HG03064 (cell line): ENCODE results near the gene C4B.
"Not testable (repeated sequence)": the region's sequence is repeated elsewhere in the genome, so short reads cannot be mapped to it uniquely, and the experiment has no call there.

Experiments used
- ATAC-seq: cut with Tn5 transposase; IDR thresholded peaks from one replicate; pipeline ENCODE4 v1.9.1; 2021; ENCODE audit warnings: low read depth; ENCODE audit not compliant: unreplicated experiment

Gene C4B

DNA sequence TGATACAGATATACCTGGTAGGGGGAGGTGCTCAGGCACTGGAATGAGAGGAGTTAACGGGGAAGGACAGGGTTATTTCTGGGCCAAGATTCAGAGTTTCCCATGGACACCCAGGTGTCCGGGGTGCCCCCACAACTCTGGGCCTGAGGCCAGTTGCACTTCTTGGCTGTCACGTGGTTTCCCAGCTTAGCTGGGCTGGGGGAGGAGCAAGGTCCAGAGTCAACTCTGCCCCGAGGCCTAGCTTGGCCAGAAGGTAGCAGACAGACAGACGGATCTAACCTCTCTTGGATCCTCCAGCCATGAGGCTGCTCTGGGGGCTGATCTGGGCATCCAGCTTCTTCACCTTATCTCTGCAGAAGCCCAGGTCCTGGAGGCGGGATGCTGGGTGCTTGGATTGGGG is at the start of gene C4B:
TSS of gene C4B (plus strand) at position 249 of the 400 bp plus-strand sequence. CDS start at position 300, 51 bp downstream.
- ATAC-seq, result not testable (repeated sequence)

DNA sequence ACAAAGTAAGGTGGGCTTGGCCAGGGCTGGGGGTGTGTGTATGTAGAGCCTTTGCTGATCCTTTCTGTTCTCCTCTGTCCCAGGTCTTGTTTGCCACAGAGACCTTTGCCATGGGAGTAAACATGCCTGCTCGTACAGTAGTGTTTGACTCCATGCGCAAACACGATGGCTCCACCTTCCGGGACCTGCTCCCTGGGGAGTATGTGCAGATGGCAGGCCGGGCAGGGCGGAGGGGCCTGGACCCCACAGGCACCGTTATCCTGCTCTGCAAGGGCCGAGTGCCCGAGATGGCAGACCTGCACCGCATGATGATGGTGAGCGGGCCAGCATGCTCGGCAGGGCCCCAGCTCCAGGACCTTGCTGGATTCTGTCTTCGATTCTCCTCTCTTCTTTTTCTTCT is 48.9 kb upstream of the C4B start:
- no peak for ATAC-seq

DNA sequence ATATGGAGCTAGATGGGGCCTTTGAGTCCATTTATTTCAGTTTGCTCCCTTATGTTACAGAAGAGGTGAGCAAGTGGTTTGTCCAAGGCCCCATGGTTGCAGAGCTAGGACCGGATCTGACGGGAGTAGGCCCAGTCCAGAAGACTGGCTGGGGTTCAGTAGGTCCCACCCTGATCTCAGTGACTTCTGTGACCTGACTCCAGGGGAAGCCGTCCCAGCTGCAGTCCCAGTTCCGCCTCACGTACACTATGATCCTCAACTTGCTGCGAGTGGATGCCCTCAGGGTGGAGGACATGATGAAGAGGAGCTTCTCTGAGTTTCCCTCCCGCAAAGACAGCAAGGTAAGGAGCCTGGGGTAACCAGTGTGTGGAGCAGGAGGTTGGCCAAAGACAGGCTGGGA is 48.1 kb upstream of the C4B start:
- no peak for ATAC-seq

DNA sequence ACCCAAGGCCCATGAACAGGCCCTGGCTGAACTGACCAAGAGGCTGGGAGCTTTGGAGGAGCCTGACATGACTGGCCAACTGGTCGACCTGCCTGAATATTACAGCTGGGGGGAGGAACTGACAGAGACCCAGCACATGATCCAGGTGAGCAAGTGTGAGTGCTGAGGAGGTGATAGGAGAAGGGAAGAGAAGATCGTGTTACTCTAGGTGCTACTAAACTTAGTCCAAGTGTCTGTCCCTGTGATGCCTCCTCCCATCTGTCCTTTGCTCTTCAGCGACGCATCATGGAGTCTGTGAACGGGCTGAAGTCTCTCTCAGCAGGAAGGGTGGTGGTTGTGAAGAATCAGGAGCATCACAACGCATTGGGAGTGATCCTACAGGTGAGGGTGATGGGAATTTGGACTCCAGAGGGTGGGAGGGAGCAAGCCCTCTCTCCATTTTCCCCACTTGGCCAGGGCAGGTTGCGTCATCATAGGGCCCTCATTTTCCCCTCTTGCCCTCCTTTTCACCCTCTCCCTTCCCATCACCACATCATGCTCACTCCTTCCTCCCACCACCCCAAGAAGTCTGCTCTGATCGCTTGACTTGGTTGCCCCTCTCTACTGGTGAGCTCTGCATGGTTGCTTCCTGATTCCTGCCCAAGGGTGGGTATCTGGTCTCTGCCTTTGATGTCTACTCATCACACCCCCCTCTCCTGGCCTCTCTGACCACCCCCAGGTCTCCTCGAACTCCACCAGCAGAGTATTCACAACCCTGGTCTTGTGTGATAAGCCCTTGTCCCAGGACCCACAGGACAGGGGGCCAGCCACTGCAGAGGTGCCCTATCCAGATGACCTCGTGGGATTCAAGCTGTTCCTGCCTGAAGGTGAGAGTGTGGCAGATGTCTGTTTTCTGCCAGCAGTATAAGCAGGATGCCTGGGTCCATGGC is 47.3 kb upstream of the C4B start:
- no peak for ATAC-seq

DNA sequence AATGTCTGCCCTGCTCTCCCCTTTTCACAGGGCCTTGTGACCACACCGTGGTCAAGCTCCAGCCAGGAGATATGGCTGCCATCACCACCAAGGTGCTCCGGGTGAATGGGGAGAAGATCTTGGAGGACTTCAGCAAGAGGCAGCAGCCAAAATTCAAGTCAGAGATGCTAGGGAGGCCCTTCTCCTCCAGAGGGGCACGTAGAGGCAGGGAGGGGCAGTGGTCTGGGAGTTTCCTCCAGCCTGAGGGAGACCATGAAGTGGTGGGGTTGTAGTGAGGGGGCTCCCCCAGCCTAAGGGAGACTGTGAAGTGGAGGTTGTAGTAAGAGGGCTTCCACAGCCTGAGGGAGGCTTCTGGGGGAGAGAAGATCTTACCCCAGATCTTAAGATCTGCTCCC is 46.7 kb upstream of the C4B start:
- ATAC-seq, result no peak

DNA sequence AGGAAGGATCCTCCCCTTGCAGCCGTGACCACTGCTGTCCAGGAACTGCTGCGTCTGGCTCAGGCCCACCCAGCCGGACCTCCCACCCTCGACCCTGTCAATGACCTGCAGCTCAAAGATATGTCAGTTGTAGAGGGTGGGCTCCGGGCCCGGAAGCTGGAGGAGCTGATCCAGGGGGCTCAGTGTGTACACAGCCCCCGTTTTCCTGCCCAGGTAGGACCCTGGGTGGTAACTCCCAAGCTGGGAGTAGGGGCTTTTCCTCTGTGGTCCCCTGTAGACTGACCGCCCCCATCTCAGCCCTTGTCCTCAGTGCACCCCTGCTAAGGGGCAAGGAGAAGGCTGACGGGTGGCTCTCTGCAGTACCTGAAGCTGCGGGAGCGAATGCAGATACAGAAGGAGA is 46.3 kb upstream of the C4B start:
- ATAC-seq, result no peak

DNA sequence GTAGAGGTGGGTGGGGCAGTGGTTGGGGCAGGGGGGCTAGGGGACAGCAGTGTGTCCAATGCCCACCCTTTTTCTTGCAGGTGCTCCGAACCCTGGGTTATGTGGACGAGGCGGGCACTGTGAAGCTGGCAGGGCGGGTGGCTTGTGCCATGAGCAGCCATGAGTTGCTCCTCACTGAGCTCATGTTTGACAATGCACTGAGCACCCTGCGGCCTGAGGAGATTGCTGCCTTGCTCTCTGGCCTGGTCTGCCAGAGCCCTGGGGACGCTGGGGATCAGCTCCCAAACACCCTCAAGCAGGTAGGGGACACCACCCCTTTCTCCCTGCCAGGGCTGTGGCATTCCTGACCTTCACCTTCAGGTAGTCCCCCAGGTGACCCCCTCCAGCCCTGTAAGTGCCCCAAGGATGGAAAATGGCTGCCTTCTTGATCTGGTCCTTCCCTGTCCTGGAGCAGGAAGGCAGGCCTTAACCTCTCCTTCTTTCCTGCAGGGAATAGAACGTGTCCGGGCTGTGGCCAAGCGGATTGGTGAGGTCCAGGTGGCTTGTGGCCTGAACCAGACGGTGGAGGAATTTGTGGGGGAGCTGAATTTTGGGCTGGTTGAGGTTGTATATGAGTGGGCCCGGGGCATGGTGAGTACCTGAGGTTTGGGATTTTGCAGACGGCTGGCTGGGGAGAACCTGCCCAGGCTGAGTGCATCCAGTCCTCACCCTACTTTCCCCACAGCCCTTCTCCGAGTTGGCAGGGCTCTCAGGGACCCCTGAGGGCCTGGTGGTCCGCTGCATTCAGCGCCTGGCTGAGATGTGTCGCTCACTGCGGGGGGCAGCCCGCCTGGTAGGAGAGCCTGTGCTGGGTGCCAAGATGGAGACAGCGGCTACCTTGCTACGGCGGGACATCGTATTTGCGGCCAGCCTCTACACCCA is 45.5 kb upstream of the C4B start:
- ATAC-seq, result no peak

DNA sequence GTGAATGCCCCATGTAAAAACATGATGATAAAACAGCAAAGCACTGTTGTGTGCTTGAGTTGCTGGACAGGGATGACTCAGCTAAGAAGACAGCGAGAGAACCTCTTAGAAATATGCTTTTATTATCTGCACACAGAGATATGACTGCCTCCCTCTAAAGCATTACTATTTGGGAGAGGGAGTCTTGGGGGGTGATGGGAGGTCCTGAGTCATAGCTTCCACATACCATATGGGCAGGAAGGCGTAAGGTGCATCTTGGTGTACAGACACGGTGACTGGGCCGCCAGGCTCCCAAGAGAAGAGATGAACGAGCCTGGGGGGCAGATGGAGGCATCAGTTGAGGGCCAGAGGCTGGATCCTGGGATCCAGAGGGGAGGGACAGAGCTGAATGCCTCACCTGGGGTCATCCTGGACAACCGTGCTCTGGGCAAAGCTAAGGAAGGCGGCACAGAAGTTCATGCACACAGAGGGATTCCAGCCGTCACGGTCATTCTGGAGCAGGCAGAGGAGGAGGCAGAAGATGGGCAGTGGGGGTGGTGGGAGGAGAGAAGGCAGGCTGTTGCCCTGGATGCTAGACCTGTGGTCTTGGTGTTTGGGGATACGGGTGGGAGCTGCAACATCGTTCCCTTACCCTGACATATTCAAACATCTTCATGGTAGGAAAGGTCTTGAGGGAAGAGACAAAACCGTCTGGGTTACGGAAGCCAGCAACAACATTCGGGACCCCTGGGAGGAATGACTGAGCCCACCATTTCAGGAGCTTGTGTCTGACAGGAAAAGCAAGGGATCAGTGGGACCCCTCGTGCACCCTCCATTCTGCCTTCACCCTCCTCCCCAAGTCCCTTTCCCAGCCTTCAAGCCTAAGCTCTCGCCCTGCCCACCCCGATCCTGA is 44.6 kb upstream of the C4B start:
- no peak for ATAC-seq

DNA sequence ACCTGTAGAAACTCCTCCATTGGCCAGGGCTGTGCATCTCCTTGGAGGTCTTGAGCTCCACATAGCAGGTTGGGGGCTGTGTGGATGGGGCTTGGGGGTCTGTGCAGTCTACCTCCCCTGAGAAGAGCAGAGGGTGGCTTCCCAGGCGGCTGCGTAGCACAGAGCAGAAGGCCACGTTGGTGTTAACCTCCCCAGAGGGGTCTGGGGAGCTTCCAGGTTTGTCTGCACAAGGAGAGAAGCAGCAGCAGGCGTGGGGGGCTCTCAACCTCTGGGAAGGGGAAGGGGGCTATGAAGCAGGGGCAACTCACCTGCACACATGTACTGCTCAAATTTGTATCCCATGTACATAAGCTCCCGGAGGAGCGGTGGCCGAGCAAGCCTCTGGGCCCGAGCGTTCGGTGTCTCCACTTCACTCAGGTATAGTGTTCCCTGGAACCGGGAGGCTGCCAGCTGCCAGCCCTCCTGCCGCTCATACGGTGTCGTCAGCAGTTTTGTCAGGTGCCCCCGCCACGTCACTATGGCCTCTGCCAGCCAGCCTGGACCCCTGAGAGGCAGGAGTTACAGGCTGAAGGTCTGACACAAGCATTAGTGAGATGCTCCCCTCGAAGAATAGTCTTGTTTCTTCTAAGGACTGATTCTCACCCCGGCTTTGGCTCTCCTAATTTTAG is 43.9 kb upstream of the C4B start:
- no peak for ATAC-seq

DNA sequence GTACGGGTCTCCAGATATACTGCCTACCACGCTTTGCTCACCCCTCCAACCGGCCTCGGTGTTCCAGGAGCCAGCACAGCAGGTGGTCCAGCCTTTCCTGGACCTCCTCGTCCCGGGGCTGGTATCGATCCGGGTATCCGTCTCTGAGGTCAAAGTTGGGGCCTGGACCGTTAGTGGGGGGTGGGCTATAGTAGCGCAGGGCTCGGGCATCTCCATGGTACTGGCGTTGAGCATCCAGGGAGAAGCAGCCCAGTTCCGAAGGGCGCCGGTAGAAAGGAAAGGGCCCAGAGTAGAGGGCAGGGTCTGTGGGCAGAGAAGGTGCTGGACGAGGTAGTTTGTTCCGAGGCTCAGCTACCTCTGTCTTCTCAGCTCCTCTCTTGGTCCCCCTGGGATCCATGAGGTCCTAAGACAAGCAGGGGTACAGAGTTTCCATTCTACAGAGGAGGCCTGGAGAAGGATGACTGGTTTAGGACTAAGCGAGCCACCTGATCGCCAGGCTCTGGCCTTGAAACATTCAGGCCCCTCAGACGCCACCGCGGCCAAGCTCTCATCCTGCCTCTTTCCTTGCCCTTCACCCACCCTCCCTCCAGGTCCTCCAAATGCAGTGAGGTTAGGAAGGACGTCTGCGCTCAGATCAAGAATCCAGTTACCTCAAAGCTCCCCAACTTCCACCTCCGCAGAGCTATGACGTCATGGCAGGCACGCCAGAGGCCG is 43.2 kb upstream of the C4B start:
- ATAC-seq, result no peak

DNA sequence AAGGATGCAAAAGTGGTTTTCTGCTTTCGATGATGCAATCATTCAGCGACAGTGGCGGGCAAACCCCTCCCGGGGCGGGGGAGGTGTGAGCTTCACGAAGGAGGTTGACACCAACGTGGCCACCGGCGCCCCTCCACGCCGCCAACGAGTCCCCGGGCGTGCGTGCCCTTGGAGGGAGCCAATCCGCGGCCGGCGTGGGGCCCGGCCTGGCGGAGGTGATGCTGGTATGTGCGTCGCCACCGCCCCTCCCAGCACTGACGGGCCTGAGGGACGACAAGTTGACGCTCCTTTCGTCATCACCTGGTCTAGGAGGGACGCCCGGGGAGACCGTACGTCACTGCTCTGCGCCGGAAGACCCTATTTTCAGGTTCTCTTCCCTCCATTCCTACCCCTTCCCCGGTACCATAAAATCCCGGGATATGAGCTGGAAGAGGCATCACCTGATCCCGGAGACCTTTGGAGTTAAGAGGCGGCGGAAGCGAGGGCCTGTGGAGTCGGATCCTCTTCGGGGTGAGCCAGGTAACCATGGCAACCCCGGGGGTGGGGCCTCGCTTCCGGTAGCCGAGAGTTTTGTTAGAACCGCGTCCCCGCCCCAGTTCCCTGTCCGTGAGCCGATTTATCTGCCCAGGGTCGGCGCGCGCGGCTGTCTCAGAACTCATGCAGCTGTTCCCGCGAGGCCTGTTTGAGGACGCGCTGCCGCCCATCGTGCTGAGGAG is 42.4 kb upstream of the C4B start, which contains the start of gene DXO:
TSS of gene DXO (minus strand) at position 146 of the 716 bp plus-strand sequence. CDS start 463 bp downstream, outside the sequence.
- ATAC-seq, result peak; percentile 77

DNA sequence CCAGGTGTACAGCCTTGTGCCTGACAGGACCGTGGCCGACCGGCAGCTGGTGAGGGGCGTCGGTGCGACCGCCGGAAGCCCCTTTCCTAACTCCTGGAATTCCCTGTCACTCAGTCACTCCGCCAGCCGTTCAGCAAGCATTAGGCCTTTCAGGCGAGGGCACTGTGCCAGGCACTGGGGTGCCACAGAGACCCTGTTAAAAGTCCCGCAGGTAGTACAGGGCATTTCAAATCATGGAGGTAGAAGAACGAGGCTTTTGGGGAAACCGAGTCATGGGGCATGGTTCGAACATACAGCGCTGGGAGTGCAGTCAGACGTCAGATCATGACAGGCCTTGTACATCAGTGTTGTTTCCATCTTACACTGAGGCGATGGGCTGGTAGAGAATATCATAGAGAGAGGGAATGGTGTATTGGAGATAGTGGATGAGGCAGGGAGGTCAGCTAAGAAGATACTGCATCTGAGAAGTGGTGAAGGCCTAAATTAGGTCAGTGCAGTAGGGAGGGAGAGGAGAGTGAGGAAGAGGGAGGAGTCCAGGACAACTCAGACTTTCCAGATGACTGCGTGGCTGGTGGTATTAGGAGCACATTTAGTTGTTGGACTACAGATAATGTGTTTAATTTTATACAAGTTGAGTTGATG is 41.8 kb upstream of the C4B start:
- ATAC-seq, result no peak

DNA sequence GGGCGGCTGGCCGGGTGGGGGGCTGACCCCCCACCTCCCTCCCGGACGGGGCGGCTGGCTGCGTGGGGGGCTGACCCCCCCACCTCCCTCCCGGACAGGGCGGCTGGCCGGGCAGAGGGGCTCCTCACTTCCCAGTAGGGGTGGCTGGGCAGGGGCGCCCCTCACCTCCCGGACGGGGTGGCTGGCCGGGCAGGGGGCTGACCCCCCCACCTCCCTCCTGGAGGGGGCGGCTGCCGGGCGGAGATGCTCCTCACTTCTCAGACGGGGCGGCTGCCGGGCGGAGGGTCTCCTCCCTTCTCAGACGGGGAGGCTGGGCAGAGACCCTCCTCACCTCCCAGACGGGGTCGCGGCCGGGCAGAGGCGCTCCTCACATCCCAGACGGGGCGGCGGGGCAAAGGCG is 38.5 kb upstream of the C4B start:
- not testable (repeated sequence) for ATAC-seq

DNA sequence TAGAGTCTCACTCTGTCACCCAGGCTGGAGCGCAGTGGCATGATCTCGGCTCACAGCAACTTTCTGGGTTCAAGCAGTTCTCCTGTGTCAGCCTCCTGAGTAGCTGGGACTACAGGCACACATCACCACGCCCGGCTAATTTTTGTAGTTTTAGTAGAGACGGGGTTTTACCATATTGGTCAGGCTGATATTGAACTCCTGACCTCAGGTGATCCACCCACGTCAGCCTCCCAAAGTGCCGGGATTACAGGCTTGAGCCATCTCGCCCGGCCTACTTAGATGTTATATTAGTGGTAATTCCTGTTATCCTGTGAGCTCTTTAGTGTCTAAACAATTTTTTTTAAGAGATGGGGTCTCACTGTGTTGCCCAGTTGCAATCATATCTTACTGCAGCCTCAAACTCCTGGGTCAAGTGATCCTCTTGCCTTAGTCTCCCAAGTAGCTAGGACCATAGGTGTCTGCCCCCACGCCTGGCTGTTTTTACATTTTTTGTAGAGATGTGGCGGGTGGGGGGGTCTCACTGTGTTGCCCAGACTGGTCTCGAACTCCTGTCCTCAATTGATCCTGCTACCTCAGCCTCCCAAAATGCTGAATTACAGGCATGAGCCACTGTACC is 36.7 kb upstream of the C4B start:
- ATAC-seq, result no peak

DNA sequence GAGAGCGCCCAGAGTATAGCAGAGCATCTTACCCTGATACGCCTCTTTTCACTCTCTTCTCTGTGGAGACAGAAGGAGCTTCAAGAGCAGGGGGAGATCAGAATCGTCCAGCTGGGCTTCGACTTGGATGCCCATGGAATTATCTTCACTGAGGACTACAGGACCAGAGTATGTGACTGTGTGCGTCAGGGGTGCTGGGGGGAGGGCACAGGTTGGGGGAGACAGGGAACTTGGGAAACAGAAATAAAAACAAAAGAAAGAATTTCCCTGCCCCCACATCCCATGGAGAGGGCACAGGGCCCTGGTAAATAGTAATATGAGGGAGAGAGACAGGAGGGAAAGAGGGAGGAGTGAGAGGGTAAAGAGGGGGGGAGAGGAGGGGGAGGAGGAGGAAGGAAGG is 35.8 kb upstream of the C4B start:
- no peak for ATAC-seq

DNA sequence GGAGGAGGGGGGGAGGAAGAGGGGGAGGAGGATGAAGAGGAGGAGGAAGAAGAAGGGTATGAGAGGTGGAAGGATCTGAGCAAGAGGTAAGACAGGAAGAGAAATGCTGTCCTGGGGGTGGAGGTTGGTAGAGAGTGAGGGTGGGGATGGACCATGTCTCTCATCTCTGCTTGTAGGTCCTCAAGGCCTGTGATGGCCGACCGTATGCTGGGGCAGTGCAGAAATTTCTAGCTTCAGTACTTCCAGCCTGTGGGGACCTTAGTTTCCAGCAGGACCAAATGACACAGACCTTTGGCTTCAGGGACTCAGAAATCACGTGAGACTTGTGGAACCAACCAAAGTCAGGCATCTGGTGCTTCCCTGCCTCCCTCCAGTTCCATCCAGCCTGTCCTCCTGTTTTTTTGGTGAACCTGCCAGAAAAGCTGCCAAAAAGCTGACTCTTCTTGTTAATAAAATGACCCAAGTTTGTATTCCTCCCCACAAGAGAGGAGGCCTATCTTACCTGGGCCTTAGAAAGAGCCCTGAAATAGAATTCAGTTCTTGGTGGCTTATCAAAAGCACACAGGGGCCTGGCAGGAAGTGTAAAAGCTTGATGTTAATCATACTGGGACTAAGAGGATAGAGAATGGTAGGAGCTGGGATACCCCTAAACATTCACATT is 35.2 kb upstream of the C4B start:
- ATAC-seq, result no peak
